HL-60/S4 treated with phorbol 12-myristate 13-acetate at 8.2 ng/mL for 4 days and 3 days (cell line): ENCODE data around the gene RNF39.
"Not testable (repeated sequence)": the region's sequence is repeated elsewhere in the genome, so short reads cannot be mapped to it uniquely, and the experiment has no call there.

ENCODE experiments used
- in situ Hi-C: fragments of 300-500 bp; cut with MboI; formaldehyde crosslinking; loops from 2 replicates; pipeline ENCODE4 v1.15.0; 2022; ENCODE audit warnings: low sequenced_read_pairs

Gene RNF39

GRCh38 chr6:30062471-30063178 is 12.9 kb downstream of the RNF39 start:
- in situ Hi-C loops = no loop called here

GRCh38 chr6:30061858-30062458 is 13.6 kb downstream of the RNF39 start:
- in situ Hi-C loops = no loop called here

GRCh38 chr6:30061092-30061857 is 14.3 kb downstream of the RNF39 start, which contains the start of gene POLR1H:
Gene POLR1H, plus strand, starts transcription at chr6:30061265. Its CDS starts 260 bp downstream, at chr6:30061525.
- in situ Hi-C loops = no loop called here

GRCh38 chr6:30060606-30061091 is 14.9 kb downstream of the RNF39 start:
- in situ Hi-C loops = no loop called here

GRCh38 chr6:30055513-30055912 is 20.1 kb downstream of the RNF39 start:
- in situ Hi-C loops = no loop called here

- in situ Hi-C loops = no loop called here
Observed at GRCh38 chr6:30053682-30054081, 21.9 kb downstream of the RNF39 start.

GRCh38 chr6:30047220-30047619 is 28.3 kb downstream of the RNF39 start:
- in situ Hi-C loops = no loop called here

GRCh38 chr6:30044630-30045029 is 30.9 kb downstream of the RNF39 start:
- in situ Hi-C loops = no loop called here

GRCh38 chr6:30043744-30044143 is 31.8 kb downstream of the RNF39 start:
- in situ Hi-C loops = no loop called here

GRCh38 chr6:30042914-30043313 is 32.7 kb downstream of the RNF39 start:
- in situ Hi-C loops = no loop called here

GRCh38 chr6:30042476-30042875 is 33.1 kb downstream of the RNF39 start:
- in situ Hi-C loops = no loop called here

- in situ Hi-C loops = no loop called here
Observed at GRCh38 chr6:30041821-30042220, 33.7 kb downstream of the RNF39 start.

GRCh38 chr6:30041221-30041620 is 34.3 kb downstream of the RNF39 start:
- in situ Hi-C loops = no loop called here

GRCh38 chr6:30037182-30037788 is 38.3 kb downstream of the RNF39 start:
- in situ Hi-C loops = no loop called here

GRCh38 chr6:30035784-30036183 is 39.8 kb downstream of the RNF39 start:
- in situ Hi-C loops = no loop called here

GRCh38 chr6:30033440-30033839 is 42.1 kb downstream of the RNF39 start:
- in situ Hi-C loops = not testable (repeated sequence)

GRCh38 chr6:30031381-30031780 is 44.2 kb downstream of the RNF39 start:
- in situ Hi-C loops = no loop called here

- in situ Hi-C loops = no loop called here
Observed at GRCh38 chr6:30029588-30029987, 46.0 kb downstream of the RNF39 start.

- in situ Hi-C loops = no loop called here
Observed at GRCh38 chr6:30025186-30025585, 50.4 kb downstream of the RNF39 start.

- in situ Hi-C loops = not testable (repeated sequence)
Observed at GRCh38 chr6:30022712-30023111, 52.9 kb downstream of the RNF39 start.

- in situ Hi-C loops = no loop called here
Observed at GRCh38 chr6:30022189-30022588, 53.4 kb downstream of the RNF39 start.
